OCI-LY1 (cell line): ENCODE data around the gene POU2F1.

Source experiments
- H2AFZ ChIP-seq: fragments of 200-600 bp; sonication (generic), shearing (Covaris generic); 2 replicates; pipeline ENCODE4 v1.6.0; 2014; ENCODE audit warnings: antibody characterized with exemption, mild to moderate bottlenecking, low read length
- H3F3A ChIP-seq: fragments of 200-600 bp; sonication (generic), shearing (Covaris generic); 2 replicates; pipeline ENCODE4 v1.6.0; 2014; ENCODE audit warnings: mild to moderate bottlenecking, antibody characterized with exemption, low read length, moderate library complexity; ENCODE audit not compliant: insufficient read depth
- H3K27ac ChIP-seq: fragments of 200-600 bp; sonication (generic); 2 replicates; pipeline ENCODE4 v1.5.1; 2014; ENCODE audit warnings: low read length, mixed run types, mild to moderate bottlenecking, low read depth; ENCODE audit not compliant: poor library complexity, severe bottlenecking
- H3K27me3 ChIP-seq: fragments of 200-600 bp; sonication (generic); 2 replicates; pipeline ENCODE4 v1.6.0; 2014; ENCODE audit warnings: antibody characterized with exemption, mild to moderate bottlenecking, low read length, moderate library complexity; ENCODE audit not compliant: insufficient read depth
- H3K36me3 ChIP-seq: fragments of 200-600 bp; sonication (generic); 2 replicates; pipeline ENCODE4 v1.6.1; 2014; ENCODE audit warnings: mild to moderate bottlenecking, antibody characterized with exemption, low read length, moderate library complexity, mixed read lengths; ENCODE audit not compliant: insufficient read depth
- H3K4me1 ChIP-seq: fragments of 200-600 bp; sonication (generic); 2 replicates; pipeline ENCODE4 v1.5.1; 2014; ENCODE audit warnings: mild to moderate bottlenecking, low read length, moderate library complexity; ENCODE audit not compliant: insufficient read depth, severe bottlenecking
- H3K4me2 ChIP-seq: fragments of 200-600 bp; sonication (generic), shearing (Covaris generic); 2 replicates; pipeline ENCODE4 v1.6.1; 2014; ENCODE audit warnings: low read length
- H3K4me3 ChIP-seq: fragments of 200-600 bp; sonication (generic); 2 replicates; pipeline ENCODE4 v1.5.1; 2014; ENCODE audit warnings: low read length, low read depth, mild to moderate bottlenecking, mixed read lengths; ENCODE audit not compliant: poor library complexity, severe bottlenecking
- H3K79me2 ChIP-seq: fragments of 200-600 bp; shearing (Covaris generic); 2 replicates; pipeline ENCODE4 v1.6.1; 2016; ENCODE audit warnings: mixed run types, low read length, mixed read lengths; ENCODE audit not compliant: insufficient read depth
- H3K9ac ChIP-seq: fragments of 200-600 bp; sonication (generic), shearing (Covaris generic); 2 replicates; pipeline ENCODE4 v1.6.1; 2014; ENCODE audit warnings: mild to moderate bottlenecking, low read length, mixed read lengths
- H3K9me2 ChIP-seq: fragments of 200-600 bp; sonication (generic), shearing (Covaris generic); 2 replicates; pipeline ENCODE4 v1.6.1; 2014; ENCODE audit warnings: low read depth, mild to moderate bottlenecking, low read length, mixed read lengths
- H3K9me3 ChIP-seq: fragments of 200-600 bp; shearing (Covaris generic); 2 replicates; pipeline ENCODE4 v1.6.1; 2014; ENCODE audit warnings: low read length, mixed read lengths
- H4K20me1 ChIP-seq: fragments of 200-600 bp; sonication (generic), shearing (Covaris generic); 2 replicates; pipeline ENCODE4 v1.6.0; 2016; ENCODE audit warnings: mild to moderate bottlenecking, low read length; ENCODE audit not compliant: insufficient read depth
- CTCF ChIP-seq: fragments of 200-600 bp; sonication (generic), shearing (Covaris generic); IDR thresholded peaks from 2 replicates; pipeline ENCODE4 v1.5.1; 2017; ENCODE audit warnings: mild to moderate bottlenecking, antibody characterized with exemption, low read length, moderate library complexity, mixed read lengths
- EZH2 ChIP-seq: fragments of 200-600 bp; sonication (generic), shearing (Covaris generic); IDR thresholded peaks from 2 replicates; pipeline ENCODE4 v1.8.0; 2017; ENCODE audit warnings: borderline replicate concordance, mixed run types, mild to moderate bottlenecking, antibody characterized with exemption, low read length, moderate library complexity, mixed read lengths

Gene POU2F1

GRCh38 chr1:167413328-167413727, 192.6 kb downstream of the POU2F1 start:
- no peak overlapping the region for H3K4me3 ChIP-seq
- no peaks in the 10 kb centered on the region for H4K20me1 ChIP-seq
- no peaks in the 10 kb centered on the region for H3K9me3 ChIP-seq
- no peak overlapping the region for H3K27ac ChIP-seq
- H3K4me2 ChIP-seq = no peak overlapping the region
- no peaks in the 10 kb centered on the region for H3K9me2 ChIP-seq
- peaks cover 68% of the 10 kb centered on the region; the same call in 1 of the 2 replicates for H3K36me3 ChIP-seq
- H3K9ac ChIP-seq = no peak overlapping the region
- H3K79me2 ChIP-seq = no peaks in the 10 kb centered on the region
- TF ChIP-seq CTCF = no peak
- no peak for TF ChIP-seq EZH2
- H2AFZ ChIP-seq = no peak overlapping the region
- no peaks in the 10 kb centered on the region for H3F3A ChIP-seq
- no peaks in the 10 kb centered on the region for H3K27me3 ChIP-seq
- peaks cover 16% of the 10 kb centered on the region for H3K4me1 ChIP-seq

- H4K20me1 ChIP-seq = no peaks in the 10 kb centered on the region
- no peak overlapping the region for H3K9ac ChIP-seq
- no peaks in the 10 kb centered on the region for H3K9me2 ChIP-seq
- no peaks in the 10 kb centered on the region for H3K79me2 ChIP-seq
- no peaks in the 10 kb centered on the region for H3K9me3 ChIP-seq
- no peak for TF ChIP-seq EZH2
- TF ChIP-seq CTCF = no peak
- no peak overlapping the region for H3K4me3 ChIP-seq
- H3K27me3 ChIP-seq = no peaks in the 10 kb centered on the region
- H3F3A ChIP-seq = no peaks in the 10 kb centered on the region
- peaks cover 63% of the 10 kb centered on the region; the same call in 1 of the 2 replicates for H3K36me3 ChIP-seq
- no peak overlapping the region for H2AFZ ChIP-seq
- no peak overlapping the region for H3K27ac ChIP-seq
- H3K4me2 ChIP-seq = no peak overlapping the region
- peaks cover 19% of the 10 kb centered on the region for H3K4me1 ChIP-seq
Observed at GRCh38 chr1:167416506-167416905, 195.8 kb downstream of the POU2F1 start.

- H3K9me3 ChIP-seq = no peaks in the 10 kb centered on the region
- no peaks in the 10 kb centered on the region for H3K27me3 ChIP-seq
- H3K9me2 ChIP-seq = no peaks in the 10 kb centered on the region
- H3K36me3 ChIP-seq = peaks cover 52% of the 10 kb centered on the region; the same call in 1 of the 2 replicates
- no peak for TF ChIP-seq EZH2
- TF ChIP-seq CTCF = no peak
- no peaks in the 10 kb centered on the region for H3F3A ChIP-seq
- no peak overlapping the region for H3K27ac ChIP-seq
- H3K9ac ChIP-seq = no peak overlapping the region
- H4K20me1 ChIP-seq = no peaks in the 10 kb centered on the region
- H2AFZ ChIP-seq = no peak overlapping the region
- peaks cover 14% of the 10 kb centered on the region for H3K4me1 ChIP-seq
- no peak overlapping the region for H3K4me3 ChIP-seq
- no peaks in the 10 kb centered on the region for H3K79me2 ChIP-seq
- no peak overlapping the region for H3K4me2 ChIP-seq
Observed at GRCh38 chr1:167418391-167418790, 197.7 kb downstream of the POU2F1 start.
